SK-N-SH (cell line): Measurements from ENCODE around the gene MAP4K4. TPM values are rescaled to one million over a fixed set of nuclear protein-coding genes. Genes with fewer than 3 reads are reported as not detected.

Experiments
- CTCF ChIA-PET: fragments of 300-600, 350-600 bp; formaldehyde crosslinking; extraction: SDS; loops from one replicate; lab custom pipeline; 2021; lab: Yijun Ruan, JAX
- POLR2A ChIA-PET: fragments of 350-600 bp; sonication (Branson Sonifier 250); formaldehyde crosslinking; extraction: SDS; loops from one replicate; lab custom pipeline; 2020; ENCODE audit warnings: antibody characterized with exemption, inconsistent platforms; lab: Yijun Ruan, JAX
- DNase-seq: peaks from one replicate; pipeline ENCODE4 v3.0.0; 2012
- H2AFZ ChIP-seq: fragments of 200-600 bp; sonication (generic); 2 replicates; pipeline ENCODE4 v1.8.1; 2016; ENCODE audit warnings: antibody characterized with exemption, mild to moderate bottlenecking, low read depth
- H3F3A ChIP-seq: fragments of 200-600 bp; sonication (generic); replicated peaks from 2 replicates; pipeline ENCODE3; 2016; ENCODE audit warnings: antibody characterized with exemption, mild to moderate bottlenecking; ENCODE audit not compliant: insufficient read depth
- H3K27ac ChIP-seq, 2 experiments: fragments of 200-500 bp in 1 of 2; fragments of 200-600 bp in 1 of 2; sonication (Bioruptor generic) in 1 of 2; sonication (generic), shearing (Covaris generic) in 1 of 2; 2 replicates each; pipeline versions ENCODE4 v1.5.1 to v1.6.1; 2014 to 2016; ENCODE audit warnings: low read depth in 2 of 2, inconsistent platforms in 1 of 2, low read length in 1 of 2, mild to moderate bottlenecking in 1 of 2, mixed read lengths in 1 of 2
- H3K27me3 ChIP-seq: fragments of 200-600 bp; sonication (generic), shearing (Covaris generic); 2 replicates; pipeline ENCODE4 v1.6.1; 2016; ENCODE audit warnings: mixed run types; ENCODE audit not compliant: insufficient read depth
- H3K36me3 ChIP-seq, 2 experiments: fragments of 200-500 bp in 1 of 2; fragments of 200-600 bp in 1 of 2; sonication (Bioruptor generic) in 1 of 2; sonication (generic) in 1 of 2; replicated peaks in 1 of 2; 2 replicates each; pipeline versions ENCODE3 to v1.5.1; 2014 to 2016; ENCODE audit warnings: low read length in 1 of 2, mild to moderate bottlenecking in 1 of 2; ENCODE audit not compliant: insufficient read depth in 2 of 2, control insufficient read depth in 1 of 2
- H3K4me1 ChIP-seq, 2 experiments: fragments of 200-500 bp in 1 of 2; fragments of 200-600 bp in 1 of 2; sonication (Bioruptor generic) in 1 of 2; sonication (generic), shearing (Covaris generic) in 1 of 2; 2 replicates each; pipeline versions ENCODE4 v1.5.1 to v1.6.1; 2014 to 2016; ENCODE audit warnings: low read depth in 1 of 2, low read length in 1 of 2, mixed run types in 1 of 2; ENCODE audit not compliant: insufficient read depth in 2 of 2, control insufficient read depth in 1 of 2
- H3K4me2 ChIP-seq: fragments of 200-600 bp; sonication (generic), shearing (Covaris generic); 2 replicates; pipeline ENCODE4 v1.6.1; 2017; ENCODE audit warnings: mixed run types
- H3K4me3 ChIP-seq, 2 experiments: fragments of 200-500 bp in 1 of 2; fragments of 200-600 bp in 1 of 2; sonication (Bioruptor generic) in 1 of 2; sonication (generic), shearing (Covaris generic) in 1 of 2; 2 replicates each; pipeline versions ENCODE4 v1.5.1 to v1.8.1; 2014 to 2016; ENCODE audit warnings: low read depth in 2 of 2, inconsistent platforms in 1 of 2, low read length in 1 of 2, mild to moderate bottlenecking in 1 of 2, mixed read lengths in 1 of 2, moderate library complexity in 1 of 2
- H3K79me2 ChIP-seq: fragments of 200-600 bp; sonication (generic); 2 replicates; pipeline ENCODE4 v1.8.1; 2017; ENCODE audit warnings: mild to moderate bottlenecking; ENCODE audit not compliant: insufficient read depth
- H3K9ac ChIP-seq: fragments of 200-600 bp; sonication (generic); 2 replicates; pipeline ENCODE4 v1.6.1; 2017; ENCODE audit warnings: mixed run types
- H3K9me2 ChIP-seq: fragments of 200-600 bp; sonication (generic); 2 replicates; pipeline ENCODE4 v1.6.1; 2017; ENCODE audit warnings: mixed run types
- H3K9me3 ChIP-seq: fragments of 200-600 bp; sonication (generic); 2 replicates; pipeline ENCODE4 v1.6.1; 2017; ENCODE audit warnings: mixed run types, mild to moderate bottlenecking, moderate library complexity
- H4K20me1 ChIP-seq: fragments of 200-600 bp; sonication (generic); 2 replicates; pipeline ENCODE4 v1.6.1; 2017; ENCODE audit warnings: mild to moderate bottlenecking, mixed run types; ENCODE audit not compliant: insufficient read depth
- FOSL2 ChIP-seq: IDR thresholded peaks from 2 replicates; pipeline ENCODE4 v1.4.0; 2012; ENCODE audit warnings: low read depth, mild to moderate bottlenecking, moderate library complexity, borderline replicate concordance
- FOXM1 ChIP-seq: IDR thresholded peaks from 2 replicates; pipeline ENCODE4 v1.4.0; 2012; ENCODE audit warnings: low read depth, mild to moderate bottlenecking
- GABPA ChIP-seq: IDR thresholded peaks from 2 replicates; pipeline ENCODE4 v1.4.0; 2012; ENCODE audit warnings: low read depth, mild to moderate bottlenecking
- GATA2 ChIP-seq: sonication (generic); formaldehyde crosslinking; IDR thresholded peaks from 2 replicates; pipeline ENCODE4 v1.5.0; 2020; ENCODE audit warnings: mild to moderate bottlenecking, missing genetic modification reagents
- MAX ChIP-seq: IDR thresholded peaks from 2 replicates; pipeline ENCODE4 v1.4.0; 2012; ENCODE audit warnings: low read depth
- MEF2A ChIP-seq: IDR thresholded peaks from 2 replicates; pipeline ENCODE4 v1.4.0; 2012; ENCODE audit warnings: low read depth, borderline replicate concordance
- NRF1 ChIP-seq: IDR thresholded peaks from 2 replicates; pipeline ENCODE4 v1.6.1; 2012; ENCODE audit warnings: low read depth, mild to moderate bottlenecking, low read length
- POLR2AphosphoS5 ChIP-seq: IDR thresholded peaks from 2 replicates; pipeline ENCODE4 v1.6.1; 2012; ENCODE audit warnings: low read depth, low read length
- RAD21 ChIP-seq: IDR thresholded peaks from 2 replicates; pipeline ENCODE4 v1.6.1; 2012; ENCODE audit warnings: mild to moderate bottlenecking, low read length
- RFX5 ChIP-seq: IDR thresholded peaks from 2 replicates; pipeline ENCODE4 v1.6.1; 2012; ENCODE audit warnings: mild to moderate bottlenecking, improper control_type of control experiment, low read length
- ZBTB33 ChIP-seq: IDR thresholded peaks from 2 replicates; pipeline ENCODE4 v1.4.0; 2012; ENCODE audit warnings: low read depth, borderline replicate concordance
- WGBS: methylation state at CpG from one replicate; pipeline ENCODE4 v1.1.6; 2017; ENCODE audit warnings: low lambda C conversion rate; 5-methylcytosine and 5-hydroxymethylcytosine counted together
- polyA plus RNA-seq, 3 experiments: library from polyadenylated mRNA; depleted of rRNA; stranded (reverse); fragments of >200 nt; gene quantifications; 2 replicates each; pipeline ENCODE4 v1.2.3, GENCODE V29; 2012
- TF ChIP-seq, protein P1 (sequence below): IDR thresholded peaks from 2 replicates; pipeline ENCODE4; 2012
- TF ChIP-seq, protein P2 (sequence below): fragments of 150-350 bp; IDR thresholded peaks from 2 replicates; pipeline ENCODE4 v1.6.1; 2017; ENCODE audit warnings: antibody characterized with exemption, low read length, low read depth, borderline replicate concordance
- TF ChIP-seq, protein P3 (sequence below): fragments of 200-600 bp; sonication (generic); IDR thresholded peaks from 2 replicates; pipeline ENCODE4 v1.6.1; 2017; ENCODE audit warnings: antibody characterized with exemption, mild to moderate bottlenecking, moderate library complexity

Gene MAP4K4
- polyA plus RNA-seq, 1 of the 3 experiments (the other 2 are of a cell fraction), result 72.9 TPM

GRCh38 chr2:101828673-101829334, 131.3 kb downstream of the MAP4K4 start:
- H3K36me3 ChIP-seq, result peaks cover 52 to 56% of the 10 kb centered on the region in 2 experiments
- no peaks in the 10 kb centered on the region for H3K9me2 ChIP-seq
- no peak overlapping the region for H3K4me3 ChIP-seq
- no peak for DNase-seq
- no peak overlapping the region for H3K4me2 ChIP-seq
- H3K9ac ChIP-seq, result no peak overlapping the region
- no peak overlapping the region for H2AFZ ChIP-seq
- H3K4me1 ChIP-seq, result peaks cover 11 to 22% of the 10 kb centered on the region in 2 experiments
- no peaks in the 10 kb centered on the region for H3K9me3 ChIP-seq
- H3K27ac ChIP-seq, result peak overlapping the region; percentile 19 to 77; a peak in 3 of 4 replicates
- WGBS, result 63% methylated on average over 5 of the region's 7 CpGs
- H3K27me3 ChIP-seq, result no peaks in the 10 kb centered on the region
- ChIA-PET CTCF (interaction anchor here (0.6 to 5.7 kb wide), 10 partner anchors 10 to 410 kb away, joined by 3 to 53 read pairs (median 12); no protein-coding TSS in a partner anchor), POLR2A (no interaction called here)
- H3K79me2 ChIP-seq, result peaks cover 86% of the 10 kb centered on the region
- peaks cover 34% of the 10 kb centered on the region for H3F3A ChIP-seq
- TF ChIP-seq MEF2A (no peak), RAD21 (no peak)
- TF ChIP-seq, protein P1, sequence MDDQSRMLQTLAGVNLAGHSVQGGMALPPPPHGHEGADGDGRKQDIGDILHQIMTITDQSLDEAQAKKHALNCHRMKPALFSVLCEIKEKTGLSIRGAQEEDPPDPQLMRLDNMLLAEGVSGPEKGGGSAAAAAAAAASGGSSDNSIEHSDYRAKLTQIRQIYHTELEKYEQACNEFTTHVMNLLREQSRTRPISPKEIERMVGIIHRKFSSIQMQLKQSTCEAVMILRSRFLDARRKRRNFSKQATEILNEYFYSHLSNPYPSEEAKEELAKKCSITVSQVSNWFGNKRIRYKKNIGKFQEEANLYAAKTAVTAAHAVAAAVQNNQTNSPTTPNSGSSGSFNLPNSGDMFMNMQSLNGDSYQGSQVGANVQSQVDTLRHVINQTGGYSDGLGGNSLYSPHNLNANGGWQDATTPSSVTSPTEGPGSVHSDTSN, result no peak
- peaks cover 43% of the 10 kb centered on the region for H4K20me1 ChIP-seq

GRCh38 chr2:101829429-101829828, 131.9 kb downstream of the MAP4K4 start:
- POLR2A ChIA-PET, result no interaction called here
- Histone ChIP-seq H3K9ac (no peak overlapping the region), H3K9me3 (no peaks in the 10 kb centered on the region), H3K79me2 (peaks cover 81% of the 10 kb centered on the region), H3K4me2 (no peak overlapping the region), H2AFZ (no peak overlapping the region), H3K27me3 (no peaks in the 10 kb centered on the region), H3K36me3 (peaks cover 56 to 60% of the 10 kb centered on the region in 2 experiments), H3K27ac (peak overlapping the region in 1 of 2 experiments; percentile 77; a peak in 3 of 4 replicates), H3F3A (peaks cover 36% of the 10 kb centered on the region), H3K4me1 (peaks cover 11 to 22% of the 10 kb centered on the region in 2 experiments), H3K4me3 (no peak overlapping the region), H3K9me2 (no peaks in the 10 kb centered on the region), H4K20me1 (peaks cover 43% of the 10 kb centered on the region)
- WGBS, result 92% methylated on average over 3 of the region's 3 CpGs
- no peak for DNase-seq
- CTCF ChIA-PET, result interaction anchor here (3.1 to 5.7 kb wide), 6 partner anchors 10 to 311 kb away, joined by 18 to 53 read pairs (median 26); no protein-coding TSS in a partner anchor
- TF ChIP-seq POLR2AphosphoS5 (no peak), MAX (no peak), NRF1 (no peak), GABPA (no peak), FOXM1 (no peak), FOSL2 (no peak), GATA2 (CRISPR knock-in tag) (no peak), RFX5 (no peak), ZBTB33 (no peak)
- TF ChIP-seq, protein P2, sequence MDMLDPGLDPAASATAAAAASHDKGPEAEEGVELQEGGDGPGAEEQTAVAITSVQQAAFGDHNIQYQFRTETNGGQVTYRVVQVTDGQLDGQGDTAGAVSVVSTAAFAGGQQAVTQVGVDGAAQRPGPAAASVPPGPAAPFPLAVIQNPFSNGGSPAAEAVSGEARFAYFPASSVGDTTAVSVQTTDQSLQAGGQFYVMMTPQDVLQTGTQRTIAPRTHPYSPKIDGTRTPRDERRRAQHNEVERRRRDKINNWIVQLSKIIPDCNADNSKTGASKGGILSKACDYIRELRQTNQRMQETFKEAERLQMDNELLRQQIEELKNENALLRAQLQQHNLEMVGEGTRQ, result no peak
- TF ChIP-seq, protein P1, result no peak
- TF ChIP-seq, protein P3, sequence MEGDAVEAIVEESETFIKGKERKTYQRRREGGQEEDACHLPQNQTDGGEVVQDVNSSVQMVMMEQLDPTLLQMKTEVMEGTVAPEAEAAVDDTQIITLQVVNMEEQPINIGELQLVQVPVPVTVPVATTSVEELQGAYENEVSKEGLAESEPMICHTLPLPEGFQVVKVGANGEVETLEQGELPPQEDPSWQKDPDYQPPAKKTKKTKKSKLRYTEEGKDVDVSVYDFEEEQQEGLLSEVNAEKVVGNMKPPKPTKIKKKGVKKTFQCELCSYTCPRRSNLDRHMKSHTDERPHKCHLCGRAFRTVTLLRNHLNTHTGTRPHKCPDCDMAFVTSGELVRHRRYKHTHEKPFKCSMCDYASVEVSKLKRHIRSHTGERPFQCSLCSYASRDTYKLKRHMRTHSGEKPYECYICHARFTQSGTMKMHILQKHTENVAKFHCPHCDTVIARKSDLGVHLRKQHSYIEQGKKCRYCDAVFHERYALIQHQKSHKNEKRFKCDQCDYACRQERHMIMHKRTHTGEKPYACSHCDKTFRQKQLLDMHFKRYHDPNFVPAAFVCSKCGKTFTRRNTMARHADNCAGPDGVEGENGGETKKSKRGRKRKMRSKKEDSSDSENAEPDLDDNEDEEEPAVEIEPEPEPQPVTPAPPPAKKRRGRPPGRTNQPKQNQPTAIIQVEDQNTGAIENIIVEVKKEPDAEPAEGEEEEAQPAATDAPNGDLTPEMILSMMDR, result no peak
